ENCODE measurements around the gene ZNF93.
"Not testable (repeated sequence)": the region's sequence is repeated elsewhere in the genome, so short reads cannot be mapped to it uniquely, and the experiment has no call there.

The ZNF93 gene

GRCh38 chr19:19938449-19938848 lies 37.7 kb downstream of the ZNF93 start:
- DNase-seq = no peak

- no peak for DNase-seq
Measured at GRCh38 chr19:19943848-19944582, 43.3 kb downstream of the ZNF93 start.

- no peak for DNase-seq
Measured at GRCh38 chr19:19944583-19944880, 43.8 kb downstream of the ZNF93 start.

- no peak for DNase-seq
Measured at GRCh38 chr19:19946226-19946625, 45.5 kb downstream of the ZNF93 start.

- no peak for DNase-seq
Measured at GRCh38 chr19:19948800-19949199, 48.1 kb downstream of the ZNF93 start.

- no peak for DNase-seq
Measured at GRCh38 chr19:19955208-19955607, 54.5 kb downstream of the ZNF93 start.

GRCh38 chr19:19956434-19957075 lies 55.8 kb downstream of the ZNF93 start:
- DNase-seq = no peak

GRCh38 chr19:19957766-19958165 lies 57.0 kb downstream of the ZNF93 start:
- not testable (repeated sequence) for DNase-seq

GRCh38 chr19:19959151-19959799 lies 58.5 kb downstream of the ZNF93 start:
- peak; percentile 69 for DNase-seq

- DNase-seq = no peak
Measured at GRCh38 chr19:19964416-19964815, 63.7 kb downstream of the ZNF93 start.

- DNase-seq = not testable (repeated sequence)
Measured at GRCh38 chr19:19966126-19966525, 65.4 kb downstream of the ZNF93 start.

- DNase-seq = no peak
Measured at GRCh38 chr19:19966862-19967261, 66.1 kb downstream of the ZNF93 start.

Measured in activated T-cell treated with anti-CD3 and anti-CD28 coated beads, Interleukin-2, amount 50 U/mL, for 1 hour (primary cell).